Measurements from ENCODE around the gene ISG20L2.

The ISG20L2 gene

DNA sequence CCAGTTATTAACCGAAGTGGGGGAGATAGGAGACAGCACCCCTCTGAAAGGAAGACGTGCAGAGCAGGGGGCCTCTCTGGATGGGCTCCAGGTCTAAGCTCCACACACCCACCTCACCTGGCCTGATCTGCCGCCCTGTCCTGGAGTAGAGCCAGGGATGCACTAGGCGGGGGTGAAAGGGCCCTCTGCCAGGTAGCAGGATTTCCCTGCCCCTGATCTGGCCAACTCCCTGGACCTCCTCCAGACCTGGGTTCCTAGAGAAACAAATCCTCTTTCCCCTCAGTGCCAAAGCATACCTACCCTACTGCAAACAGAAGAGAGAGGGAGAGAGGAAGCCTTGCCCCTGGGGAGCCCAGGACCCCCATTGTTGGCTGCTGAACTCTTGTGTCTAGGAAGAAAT, 25.2 kb downstream of the ISG20L2 start:
- TF ChIP-seq, protein P1, sequence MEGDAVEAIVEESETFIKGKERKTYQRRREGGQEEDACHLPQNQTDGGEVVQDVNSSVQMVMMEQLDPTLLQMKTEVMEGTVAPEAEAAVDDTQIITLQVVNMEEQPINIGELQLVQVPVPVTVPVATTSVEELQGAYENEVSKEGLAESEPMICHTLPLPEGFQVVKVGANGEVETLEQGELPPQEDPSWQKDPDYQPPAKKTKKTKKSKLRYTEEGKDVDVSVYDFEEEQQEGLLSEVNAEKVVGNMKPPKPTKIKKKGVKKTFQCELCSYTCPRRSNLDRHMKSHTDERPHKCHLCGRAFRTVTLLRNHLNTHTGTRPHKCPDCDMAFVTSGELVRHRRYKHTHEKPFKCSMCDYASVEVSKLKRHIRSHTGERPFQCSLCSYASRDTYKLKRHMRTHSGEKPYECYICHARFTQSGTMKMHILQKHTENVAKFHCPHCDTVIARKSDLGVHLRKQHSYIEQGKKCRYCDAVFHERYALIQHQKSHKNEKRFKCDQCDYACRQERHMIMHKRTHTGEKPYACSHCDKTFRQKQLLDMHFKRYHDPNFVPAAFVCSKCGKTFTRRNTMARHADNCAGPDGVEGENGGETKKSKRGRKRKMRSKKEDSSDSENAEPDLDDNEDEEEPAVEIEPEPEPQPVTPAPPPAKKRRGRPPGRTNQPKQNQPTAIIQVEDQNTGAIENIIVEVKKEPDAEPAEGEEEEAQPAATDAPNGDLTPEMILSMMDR (IDR thresholded peaks at IDR 0.05; ENCODE audit: low read depth, low read length, missing control alignments): no peak
- DNase-seq (ENCODE audit: low read depth): no peak
- H3K4me3 ChIP-seq (ENCODE audit: low read depth, low read length): no peak overlapping the region
- in situ Hi-C loops (cut with HindIII; ENCODE audit: low sequenced_read_pairs): no loop called here

DNA sequence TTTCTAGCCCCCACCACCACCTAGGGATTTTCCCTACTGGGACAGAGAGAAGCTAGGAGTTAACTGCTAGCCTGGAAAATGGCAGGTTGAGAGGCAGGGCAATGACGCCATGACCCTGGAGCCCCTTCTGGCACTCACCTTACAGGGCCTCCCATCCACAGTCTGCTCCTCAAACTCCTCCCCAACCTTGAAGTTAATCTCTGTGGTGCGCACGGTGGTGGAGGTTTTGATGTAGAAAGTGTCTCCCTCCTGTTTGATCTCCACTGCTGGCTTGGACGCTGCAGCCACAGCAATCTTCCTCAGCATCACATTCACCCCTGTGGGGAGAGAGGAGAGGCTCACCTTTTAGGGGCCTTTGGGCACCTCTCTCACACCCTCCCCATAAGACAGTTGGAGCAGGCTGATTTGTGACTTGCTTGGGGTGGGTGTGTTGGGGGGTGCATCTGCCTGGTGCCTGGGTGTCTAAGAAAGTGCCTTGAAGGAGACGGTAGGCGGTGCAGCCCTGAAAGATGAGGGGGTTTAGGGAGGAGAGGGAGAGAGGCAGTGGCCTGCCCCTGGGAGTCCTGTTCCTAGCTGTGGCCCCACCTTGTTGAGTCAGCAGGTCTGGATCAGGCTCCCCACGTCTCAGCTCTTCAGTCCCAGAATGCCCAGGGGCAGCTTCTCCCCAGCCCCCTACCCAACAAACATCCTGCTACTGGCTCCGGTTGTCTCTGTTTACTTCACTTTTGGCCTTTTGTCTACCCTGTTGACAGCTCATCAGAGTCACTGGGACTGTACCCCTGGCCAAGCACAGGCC, 27.6 kb downstream of the ISG20L2 start:
- no peak for DNase-seq (ENCODE audit: low read depth)
- TF ChIP-seq, protein P1 (IDR thresholded peaks at IDR 0.05; ENCODE audit: low read depth, low read length, missing control alignments): no peak
- in situ Hi-C loops (cut with HindIII; ENCODE audit: low sequenced_read_pairs): no loop called here
- no peak overlapping the region for H3K4me3 ChIP-seq (ENCODE audit: low read depth, low read length)

DNA sequence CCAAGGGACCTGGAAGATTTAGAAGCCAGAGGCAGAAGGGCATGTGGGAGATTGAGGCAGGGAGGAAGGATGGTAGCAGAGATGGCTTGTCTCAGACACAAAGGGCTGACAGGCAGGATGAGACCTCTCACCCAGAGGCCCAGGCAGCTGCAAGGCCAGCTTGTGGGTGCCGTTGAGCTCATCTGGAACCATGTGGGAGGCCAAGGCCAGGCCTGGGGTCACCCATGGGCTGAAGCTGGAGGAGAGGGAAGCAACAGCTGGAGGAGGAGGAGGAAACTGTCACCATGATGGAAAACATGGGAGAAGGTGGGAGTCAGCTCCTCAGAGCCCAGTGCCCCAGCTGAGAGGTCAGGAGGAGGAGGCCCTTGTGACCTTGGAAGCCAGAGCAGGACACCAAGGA, 29.6 kb downstream of the ISG20L2 start:
- H3K4me3 ChIP-seq (ENCODE audit: low read depth, low read length): no peak overlapping the region
- TF ChIP-seq, protein P1 (IDR thresholded peaks at IDR 0.05; ENCODE audit: low read depth, low read length, missing control alignments): no peak
- in situ Hi-C loops (cut with HindIII; ENCODE audit: low sequenced_read_pairs): no loop called here
- no peak for DNase-seq (ENCODE audit: low read depth)

DNA sequence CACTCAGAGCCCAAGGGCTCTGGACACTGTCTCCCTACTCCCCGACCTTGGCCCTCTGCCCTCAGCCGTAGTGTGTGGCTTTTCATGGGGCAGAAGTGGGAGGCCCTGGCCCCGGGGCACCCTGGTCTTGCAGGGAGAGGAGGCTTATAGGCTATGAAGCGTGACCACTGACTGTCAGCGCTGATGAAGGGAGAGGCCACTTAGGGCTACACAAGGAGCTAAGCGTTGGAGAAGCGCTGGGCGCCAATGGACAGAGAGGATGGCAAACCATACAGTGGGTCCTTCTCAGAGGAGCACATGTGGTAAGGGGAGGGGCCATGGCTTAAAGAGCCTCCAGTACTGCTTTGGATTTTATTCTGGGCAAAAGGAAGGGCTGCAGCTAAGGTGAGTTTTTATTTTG, 31.1 kb downstream of the ISG20L2 start:
- TF ChIP-seq, protein P1 (IDR thresholded peaks at IDR 0.05; ENCODE audit: low read depth, low read length, missing control alignments): no peak
- H3K4me3 ChIP-seq (ENCODE audit: low read depth, low read length): no peak overlapping the region
- no peak for DNase-seq (ENCODE audit: low read depth)
- in situ Hi-C loops (cut with HindIII; ENCODE audit: low sequenced_read_pairs): no loop called here

DNA sequence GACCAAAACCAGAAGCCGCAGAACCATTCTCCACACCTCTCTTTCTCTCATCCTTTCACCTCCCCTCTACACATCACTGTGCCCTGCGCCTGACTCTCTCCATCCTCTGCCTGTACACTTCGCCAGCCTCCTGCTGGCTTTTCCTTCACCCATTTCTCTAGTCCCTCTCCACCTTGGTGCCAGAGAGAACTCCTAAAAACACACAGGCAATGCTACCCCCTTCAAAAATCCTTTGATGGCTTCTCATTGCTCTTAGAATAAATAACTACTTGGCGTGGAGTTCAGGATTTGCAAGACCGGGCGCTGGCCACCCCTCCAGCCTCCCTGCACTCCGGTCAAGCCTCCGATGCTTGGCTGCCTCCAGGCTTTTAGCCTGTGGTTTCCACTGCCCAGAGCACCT, 31.8 kb downstream of the ISG20L2 start:
- no peak overlapping the region for H3K4me3 ChIP-seq (ENCODE audit: low read depth, low read length)
- no peak for DNase-seq (ENCODE audit: low read depth)
- TF ChIP-seq, protein P1 (IDR thresholded peaks at IDR 0.05; ENCODE audit: low read depth, low read length, missing control alignments): no peak
- in situ Hi-C loops (cut with HindIII; ENCODE audit: low sequenced_read_pairs): no loop called here

DNA sequence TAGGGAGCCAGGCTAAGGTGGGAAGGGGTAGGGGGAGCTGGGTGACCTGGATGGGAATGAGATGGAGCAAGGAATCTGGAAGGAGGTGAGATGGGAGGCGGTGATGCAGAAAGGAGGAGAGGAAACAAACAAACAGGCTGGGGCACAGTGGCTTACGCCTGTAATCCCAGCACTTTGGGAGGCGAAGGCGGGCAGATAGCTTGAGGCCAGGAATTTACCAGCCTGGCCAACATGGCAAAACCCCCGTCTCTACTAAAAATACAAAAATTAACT, 33.9 kb downstream of the ISG20L2 start:
- DNase-seq (ENCODE audit: low read depth): no peak
- H3K4me3 ChIP-seq (ENCODE audit: low read depth, low read length): no peak overlapping the region
- in situ Hi-C loops (cut with HindIII; ENCODE audit: low sequenced_read_pairs): no loop called here
- TF ChIP-seq, protein P1 (IDR thresholded peaks at IDR 0.05; ENCODE audit: low read depth, low read length, missing control alignments): no peak

Measured in astrocyte of the cerebellum (primary cell).